ENCODE measurements around the gene CD200R1L.

DNA sequence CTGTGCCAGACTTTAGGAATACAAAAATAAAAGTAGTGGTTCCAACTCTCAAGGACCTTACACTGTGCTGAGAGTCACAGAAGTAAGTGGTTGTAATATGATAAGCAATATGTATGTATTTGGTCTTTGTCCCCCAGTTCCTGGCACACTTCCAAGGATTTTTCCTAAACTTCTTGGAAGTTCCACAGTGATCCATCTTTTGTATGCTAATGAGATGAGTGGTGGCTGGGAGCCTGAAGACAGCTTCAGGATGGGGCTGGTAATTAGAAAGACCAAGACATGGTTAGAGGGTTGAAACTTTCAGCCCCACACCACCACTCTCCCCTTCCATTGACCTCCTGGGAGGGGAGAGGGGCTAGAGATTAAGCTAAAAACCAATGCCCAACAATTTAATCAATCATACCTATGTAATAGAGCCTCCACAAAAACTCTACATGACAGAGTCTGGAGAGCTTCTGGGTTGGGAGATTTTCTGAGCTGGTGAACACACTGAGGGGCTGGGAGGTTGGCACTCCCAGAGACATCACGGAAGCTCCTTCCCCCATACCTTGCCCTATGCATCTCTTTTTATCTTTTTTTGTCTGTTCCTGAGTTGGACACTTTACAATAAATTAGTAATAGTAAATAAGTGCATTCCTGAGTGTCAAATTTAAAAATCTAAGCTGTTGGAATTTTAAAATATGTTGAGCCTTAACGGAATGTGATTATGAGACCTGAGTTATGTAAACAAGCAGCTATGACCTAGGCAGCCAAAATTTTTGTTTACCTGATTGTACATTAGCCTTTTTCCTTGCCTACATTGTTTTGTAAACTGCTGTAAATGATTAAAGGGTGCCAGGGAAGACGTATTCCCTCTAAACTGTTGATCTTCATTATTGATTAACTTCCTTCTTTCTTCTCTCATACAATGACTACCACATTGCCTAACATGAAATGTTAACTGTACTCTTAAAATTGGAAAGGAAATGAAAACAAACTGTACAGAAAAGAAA is 24.3 kb downstream of the CD200R1L start:
- TF ChIP-seq EP300 (IDR thresholded peaks at IDR 0.05) (no peak), POLR2AphosphoS5 (IDR thresholded peaks at IDR 0.05) (no peak)
- TF ChIP-seq, protein P1, sequence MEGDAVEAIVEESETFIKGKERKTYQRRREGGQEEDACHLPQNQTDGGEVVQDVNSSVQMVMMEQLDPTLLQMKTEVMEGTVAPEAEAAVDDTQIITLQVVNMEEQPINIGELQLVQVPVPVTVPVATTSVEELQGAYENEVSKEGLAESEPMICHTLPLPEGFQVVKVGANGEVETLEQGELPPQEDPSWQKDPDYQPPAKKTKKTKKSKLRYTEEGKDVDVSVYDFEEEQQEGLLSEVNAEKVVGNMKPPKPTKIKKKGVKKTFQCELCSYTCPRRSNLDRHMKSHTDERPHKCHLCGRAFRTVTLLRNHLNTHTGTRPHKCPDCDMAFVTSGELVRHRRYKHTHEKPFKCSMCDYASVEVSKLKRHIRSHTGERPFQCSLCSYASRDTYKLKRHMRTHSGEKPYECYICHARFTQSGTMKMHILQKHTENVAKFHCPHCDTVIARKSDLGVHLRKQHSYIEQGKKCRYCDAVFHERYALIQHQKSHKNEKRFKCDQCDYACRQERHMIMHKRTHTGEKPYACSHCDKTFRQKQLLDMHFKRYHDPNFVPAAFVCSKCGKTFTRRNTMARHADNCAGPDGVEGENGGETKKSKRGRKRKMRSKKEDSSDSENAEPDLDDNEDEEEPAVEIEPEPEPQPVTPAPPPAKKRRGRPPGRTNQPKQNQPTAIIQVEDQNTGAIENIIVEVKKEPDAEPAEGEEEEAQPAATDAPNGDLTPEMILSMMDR (IDR thresholded peaks at IDR 0.05), result no peak
